Measurements from ENCODE around the gene SHISA6. TPM values are rescaled to one million over a fixed set of nuclear protein-coding genes. Genes with fewer than 3 reads are reported as not detected.

Gene SHISA6
- total RNA-seq, 3 donors from 2014 or later: 0.20 to 0.77 (median 0.73) TPM

DNA sequence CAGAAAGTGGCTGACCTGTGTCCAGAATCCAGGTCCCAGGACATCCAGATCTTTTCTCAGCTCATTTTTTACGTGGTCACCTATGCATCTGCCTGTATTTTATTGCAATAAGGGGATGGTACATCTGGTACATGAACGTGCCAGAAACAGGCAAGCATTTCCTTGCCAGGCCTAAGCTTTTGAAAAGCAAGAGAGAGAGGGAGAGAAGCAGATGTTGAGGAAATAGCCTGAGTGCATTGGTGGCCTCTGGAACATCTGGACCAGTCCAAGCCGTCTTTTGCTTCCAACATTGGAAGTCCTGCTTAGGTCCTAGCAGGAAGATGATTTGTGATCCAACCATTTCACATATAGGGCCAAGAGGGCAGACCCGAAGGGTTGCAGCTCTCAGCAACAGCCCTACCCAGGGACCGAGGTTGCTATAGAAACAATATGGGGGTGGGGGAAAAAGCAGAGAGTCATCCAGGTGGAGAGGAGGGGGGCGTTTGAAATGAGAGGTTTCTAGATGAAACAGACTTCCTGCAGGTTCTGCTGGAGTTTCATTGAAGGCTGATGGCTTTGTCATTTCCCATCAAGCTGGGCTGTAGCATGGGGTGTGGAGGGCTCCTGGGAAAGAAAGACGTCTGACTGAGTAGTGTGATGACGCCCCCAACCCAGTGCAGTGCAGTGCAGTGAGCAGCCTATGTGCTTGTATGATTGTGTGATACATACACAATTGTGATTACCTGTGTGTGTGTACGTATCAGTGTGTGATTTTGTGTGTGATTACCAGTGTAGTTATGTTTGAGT is 61.6 kb downstream of the SHISA6 start:
- Histone ChIP-seq H3K36me3 (ENCODE audit: low read depth) (no peaks in the 10 kb centered on the region), H3K4me1 (ENCODE audit: low read depth) (no peaks in the 10 kb centered on the region), H3K9me3 (no peaks in the 10 kb centered on the region), H3K4me3 (no peak overlapping the region)
- ATAC-seq: no peak
- intact Hi-C loops (cut with DNase I, micrococcal nuclease): no loop called here
- DNase-seq: no peak
- TF ChIP-seq, protein P1, sequence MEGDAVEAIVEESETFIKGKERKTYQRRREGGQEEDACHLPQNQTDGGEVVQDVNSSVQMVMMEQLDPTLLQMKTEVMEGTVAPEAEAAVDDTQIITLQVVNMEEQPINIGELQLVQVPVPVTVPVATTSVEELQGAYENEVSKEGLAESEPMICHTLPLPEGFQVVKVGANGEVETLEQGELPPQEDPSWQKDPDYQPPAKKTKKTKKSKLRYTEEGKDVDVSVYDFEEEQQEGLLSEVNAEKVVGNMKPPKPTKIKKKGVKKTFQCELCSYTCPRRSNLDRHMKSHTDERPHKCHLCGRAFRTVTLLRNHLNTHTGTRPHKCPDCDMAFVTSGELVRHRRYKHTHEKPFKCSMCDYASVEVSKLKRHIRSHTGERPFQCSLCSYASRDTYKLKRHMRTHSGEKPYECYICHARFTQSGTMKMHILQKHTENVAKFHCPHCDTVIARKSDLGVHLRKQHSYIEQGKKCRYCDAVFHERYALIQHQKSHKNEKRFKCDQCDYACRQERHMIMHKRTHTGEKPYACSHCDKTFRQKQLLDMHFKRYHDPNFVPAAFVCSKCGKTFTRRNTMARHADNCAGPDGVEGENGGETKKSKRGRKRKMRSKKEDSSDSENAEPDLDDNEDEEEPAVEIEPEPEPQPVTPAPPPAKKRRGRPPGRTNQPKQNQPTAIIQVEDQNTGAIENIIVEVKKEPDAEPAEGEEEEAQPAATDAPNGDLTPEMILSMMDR (IDR thresholded peaks at IDR 0.05): no peak

- Histone ChIP-seq H3K9me3 (no peaks in the 10 kb centered on the region), H3K4me1 (ENCODE audit: low read depth) (no peaks in the 10 kb centered on the region), H3K36me3 (ENCODE audit: low read depth) (no peaks in the 10 kb centered on the region), H3K4me3 (no peak overlapping the region)
- TF ChIP-seq, protein P1 (IDR thresholded peaks at IDR 0.05): no peak
- no peak for DNase-seq
- intact Hi-C loops (cut with DNase I, micrococcal nuclease): no loop called here
- ATAC-seq: no peak
Measured at GRCh38 chr17:11303773-11304394, 62.9 kb downstream of the SHISA6 start.

GRCh38 chr17:11304568-11304967 is 63.6 kb downstream of the SHISA6 start:
- intact Hi-C loops (cut with DNase I, micrococcal nuclease): no loop called here
- no peak for DNase-seq
- ATAC-seq: no peak
- Histone ChIP-seq H3K4me3 (no peak overlapping the region), H3K4me1 (ENCODE audit: low read depth) (no peaks in the 10 kb centered on the region), H3K36me3 (ENCODE audit: low read depth) (no peaks in the 10 kb centered on the region), H3K9me3 (no peaks in the 10 kb centered on the region)
- TF ChIP-seq, protein P1 (IDR thresholded peaks at IDR 0.05): no peak

- TF ChIP-seq, protein P1 (IDR thresholded peaks at IDR 0.05): no peak
- Histone ChIP-seq H3K36me3 (ENCODE audit: low read depth) (no peaks in the 10 kb centered on the region), H3K4me1 (ENCODE audit: low read depth) (no peaks in the 10 kb centered on the region), H3K4me3 (no peak overlapping the region), H3K9me3 (no peaks in the 10 kb centered on the region)
- intact Hi-C loops (cut with DNase I, micrococcal nuclease): no loop called here
- no peak for ATAC-seq
- no peak for DNase-seq
Measured at GRCh38 chr17:11305524-11305923, 64.5 kb downstream of the SHISA6 start.

- Histone ChIP-seq H3K9me3 (no peaks in the 10 kb centered on the region), H3K4me3 (no peak overlapping the region), H3K36me3 (ENCODE audit: low read depth) (no peaks in the 10 kb centered on the region), H3K4me1 (ENCODE audit: low read depth) (no peaks in the 10 kb centered on the region)
- DNase-seq: no peak
- intact Hi-C loops (cut with DNase I, micrococcal nuclease): no loop called here
- no peak for ATAC-seq
- TF ChIP-seq, protein P1 (IDR thresholded peaks at IDR 0.05): no peak
Measured at GRCh38 chr17:11308531-11308930, 67.5 kb downstream of the SHISA6 start.

All from mucosa of descending colon (tissue), 3 donors.